Fibroblast of the aortic adventitia (primary cell): ENCODE results near the gene PLA2G4E. TPM values are rescaled to one million over a fixed set of nuclear protein-coding genes. Genes with fewer than 3 reads are reported as not detected.

ENCODE experiments used
- DNase-seq: peaks from one replicate; pipeline ENCODE4 v3.0.0-alpha.2; 2010; ENCODE audit warnings: low read depth
- H3K4me3 ChIP-seq: 2 replicates; pipeline ENCODE4 v1.5.1; 2011; ENCODE audit warnings: low read depth, mild to moderate bottlenecking, control low read depth, low read length, moderate library complexity
- total RNA-seq: library from RNA; depleted of rRNA; stranded (reverse); fragments of >200 nt; gene quantifications from 2 replicates; pipeline ENCODE4 v1.2.3, GENCODE V29; 2012; ENCODE audit warnings: low replicate concordance
- TF ChIP-seq, protein P1 (sequence below): IDR thresholded peaks from 2 replicates; pipeline ENCODE4 v1.5.1; 2011; ENCODE audit warnings: mild to moderate bottlenecking, low read length, control low read depth, inconsistent platforms; ENCODE audit not compliant: insufficient read depth

PLA2G4E gene
- total RNA-seq, 1 donor = not detected

DNA sequence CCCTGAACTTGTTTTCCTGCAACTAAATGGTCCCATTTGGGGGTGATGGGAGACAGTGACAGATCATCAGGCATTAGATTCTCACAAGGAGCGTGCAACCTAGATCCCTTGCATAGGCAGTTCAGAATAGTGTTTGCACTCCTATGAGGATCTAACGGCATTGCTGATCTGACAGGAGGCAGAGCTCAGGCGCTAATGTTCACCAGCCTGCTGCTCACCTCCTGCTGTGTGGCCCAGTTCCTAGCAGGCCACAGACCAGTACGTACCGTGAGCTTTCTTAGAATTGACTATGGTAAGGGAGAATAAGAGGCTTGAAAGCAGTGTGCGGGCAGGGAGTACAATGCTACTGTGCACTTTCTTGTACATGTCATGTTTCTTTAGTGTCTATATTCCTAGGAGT is 17.6 kb upstream of the PLA2G4E start:
- DNase-seq = no peak
- H3K4me3 ChIP-seq = no peak overlapping the region
- TF ChIP-seq, protein P1, sequence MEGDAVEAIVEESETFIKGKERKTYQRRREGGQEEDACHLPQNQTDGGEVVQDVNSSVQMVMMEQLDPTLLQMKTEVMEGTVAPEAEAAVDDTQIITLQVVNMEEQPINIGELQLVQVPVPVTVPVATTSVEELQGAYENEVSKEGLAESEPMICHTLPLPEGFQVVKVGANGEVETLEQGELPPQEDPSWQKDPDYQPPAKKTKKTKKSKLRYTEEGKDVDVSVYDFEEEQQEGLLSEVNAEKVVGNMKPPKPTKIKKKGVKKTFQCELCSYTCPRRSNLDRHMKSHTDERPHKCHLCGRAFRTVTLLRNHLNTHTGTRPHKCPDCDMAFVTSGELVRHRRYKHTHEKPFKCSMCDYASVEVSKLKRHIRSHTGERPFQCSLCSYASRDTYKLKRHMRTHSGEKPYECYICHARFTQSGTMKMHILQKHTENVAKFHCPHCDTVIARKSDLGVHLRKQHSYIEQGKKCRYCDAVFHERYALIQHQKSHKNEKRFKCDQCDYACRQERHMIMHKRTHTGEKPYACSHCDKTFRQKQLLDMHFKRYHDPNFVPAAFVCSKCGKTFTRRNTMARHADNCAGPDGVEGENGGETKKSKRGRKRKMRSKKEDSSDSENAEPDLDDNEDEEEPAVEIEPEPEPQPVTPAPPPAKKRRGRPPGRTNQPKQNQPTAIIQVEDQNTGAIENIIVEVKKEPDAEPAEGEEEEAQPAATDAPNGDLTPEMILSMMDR = no peak

GRCh38 chr15:42037656-42038055 is 16.8 kb upstream of the PLA2G4E start:
- no peak overlapping the region for H3K4me3 ChIP-seq
- DNase-seq = no peak
- TF ChIP-seq, protein P1 = no peak

DNA sequence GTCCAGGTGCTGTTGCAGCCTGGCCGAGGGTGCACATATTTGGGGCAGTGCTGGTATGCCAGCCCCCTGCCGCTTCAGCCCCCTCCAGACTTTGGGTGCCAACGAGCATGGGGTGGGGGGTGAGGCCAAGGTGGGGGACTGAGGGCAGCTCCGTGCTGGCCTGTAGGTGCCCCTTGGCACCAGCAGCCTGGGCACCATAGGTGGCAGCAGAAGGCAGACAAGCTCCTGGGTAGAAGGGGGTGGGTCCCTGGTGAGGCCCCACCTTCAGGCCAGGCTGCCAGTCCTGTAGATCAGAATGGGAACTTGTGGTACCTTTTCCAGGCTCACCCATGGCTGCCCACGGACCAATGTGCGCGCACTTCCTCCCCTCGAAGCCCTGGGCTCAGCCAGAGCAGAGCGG is 16.1 kb upstream of the PLA2G4E start:
- TF ChIP-seq, protein P1 = no peak
- H3K4me3 ChIP-seq = no peak overlapping the region
- no peak for DNase-seq

GRCh38 chr15:42036112-42036905 is 15.5 kb upstream of the PLA2G4E start:
- TF ChIP-seq, protein P1 = no peak
- no peak for DNase-seq
- H3K4me3 ChIP-seq = no peak overlapping the region

DNA sequence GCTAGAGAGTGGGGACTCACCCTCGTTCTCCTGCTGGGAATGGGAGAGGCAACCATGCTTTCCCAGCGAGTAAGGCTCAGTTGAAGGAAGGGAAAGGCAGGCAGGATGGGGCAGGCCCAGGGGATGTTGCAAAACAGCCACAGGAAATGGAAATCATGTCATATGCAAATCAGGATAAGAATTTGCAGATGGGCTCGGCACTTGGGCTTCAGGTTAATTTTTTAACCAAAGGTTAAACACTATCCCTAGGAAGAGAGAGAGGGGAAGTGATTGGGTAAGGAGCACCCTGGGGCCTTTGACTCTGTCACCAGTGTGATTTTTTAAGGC is 14.6 kb upstream of the PLA2G4E start:
- no peak overlapping the region for H3K4me3 ChIP-seq
- TF ChIP-seq, protein P1 = no peak
- DNase-seq = no peak

DNA sequence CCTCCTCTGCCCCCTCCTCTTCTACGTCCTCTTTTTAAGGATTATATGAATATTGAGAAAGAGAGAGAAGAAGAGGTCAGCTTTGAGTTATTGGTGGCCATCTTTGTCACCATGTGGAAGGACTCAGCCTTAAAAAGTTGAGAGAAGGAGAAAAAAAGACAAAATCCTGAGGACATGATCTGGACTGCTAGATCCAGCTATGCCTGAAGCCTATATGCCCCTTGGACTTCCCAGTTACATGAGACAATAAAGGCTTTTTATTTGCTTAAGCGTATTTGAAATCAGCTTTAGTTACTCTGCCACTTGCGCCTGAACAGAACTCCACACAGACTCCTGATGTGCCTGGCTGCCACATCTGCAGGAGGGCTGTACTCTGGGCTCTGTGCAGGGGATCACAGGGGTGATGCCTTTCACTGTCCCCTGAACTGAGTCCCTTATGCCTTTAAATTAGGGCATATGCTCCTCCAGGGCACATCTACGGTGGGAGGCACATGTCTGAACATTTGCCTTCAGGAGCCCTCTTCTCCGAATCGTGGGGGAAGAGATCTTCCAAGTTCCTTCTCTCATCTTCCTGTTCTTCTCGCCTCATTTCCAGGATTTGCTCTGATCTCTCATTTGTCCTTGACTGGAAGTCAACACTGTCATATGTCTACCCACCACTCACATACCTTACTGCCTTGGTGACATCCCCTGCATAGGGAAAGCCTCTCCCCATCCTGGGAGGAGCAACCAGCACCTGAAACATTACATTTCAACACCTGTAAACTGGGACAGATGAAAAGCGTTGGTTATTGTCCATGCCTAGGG is 14.0 kb upstream of the PLA2G4E start:
- TF ChIP-seq, protein P1 = no peak
- no peak for DNase-seq
- no peak overlapping the region for H3K4me3 ChIP-seq
